GM10847 (cell line): Measurements from ENCODE around the gene TSNAXIP1.

Experiments
- POLR2A ChIP-seq: IDR thresholded peaks from 2 replicates; pipeline ENCODE4 v1.6.1; 2011; ENCODE audit not compliant: insufficient read length; ENCODE audit errors: extremely low read depth

Gene TSNAXIP1

GRCh38 chr16:67806428-67807147, at the start of gene TSNAXIP1, which contains the start of gene RANBP10:
Gene TSNAXIP1, plus strand, starts transcription at chr16:67806889. Its CDS starts 261 bp downstream, at chr16:67807150.
Gene RANBP10, minus strand, starts transcription at chr16:67806560. Its CDS starts 24 bp downstream, at chr16:67806536.
- peak; percentile 80 for TF ChIP-seq POLR2A

- TF ChIP-seq POLR2A = no peak
Observed at GRCh38 chr16:67758006-67758405, 48.7 kb upstream of the TSNAXIP1 start.

GRCh38 chr16:67758966-67759365, 47.7 kb upstream of the TSNAXIP1 start:
- TF ChIP-seq POLR2A = no peak

- TF ChIP-seq POLR2A = no peak
Observed at GRCh38 chr16:67760206-67760955, 46.3 kb upstream of the TSNAXIP1 start.

GRCh38 chr16:67760956-67761230, 45.8 kb upstream of the TSNAXIP1 start:
- no peak for TF ChIP-seq POLR2A

GRCh38 chr16:67761924-67762323, 44.8 kb upstream of the TSNAXIP1 start:
- no peak for TF ChIP-seq POLR2A

- TF ChIP-seq POLR2A = no peak
Observed at GRCh38 chr16:67762385-67762784, 44.3 kb upstream of the TSNAXIP1 start.

- no peak for TF ChIP-seq POLR2A
Observed at GRCh38 chr16:67763066-67763465, 43.6 kb upstream of the TSNAXIP1 start.

- TF ChIP-seq POLR2A = no peak
Observed at GRCh38 chr16:67764158-67764667, 42.5 kb upstream of the TSNAXIP1 start.

- TF ChIP-seq POLR2A = no peak
Observed at GRCh38 chr16:67766291-67766690, 40.4 kb upstream of the TSNAXIP1 start.

GRCh38 chr16:67767953-67768352, 38.7 kb upstream of the TSNAXIP1 start:
- no peak for TF ChIP-seq POLR2A

- TF ChIP-seq POLR2A = no peak
Observed at GRCh38 chr16:67770346-67770991, 36.2 kb upstream of the TSNAXIP1 start.

GRCh38 chr16:67773099-67773498, 33.6 kb upstream of the TSNAXIP1 start:
- no peak for TF ChIP-seq POLR2A

- no peak for TF ChIP-seq POLR2A
Observed at GRCh38 chr16:67773569-67774456, 32.9 kb upstream of the TSNAXIP1 start.

- TF ChIP-seq POLR2A = no peak
Observed at GRCh38 chr16:67774457-67774853, 32.2 kb upstream of the TSNAXIP1 start.
